Neural progenitor cell (in vitro differentiated cells): Measurements from ENCODE around the gene CDK18. TPM values are rescaled to one million over a fixed set of nuclear protein-coding genes. Genes with fewer than 3 reads are reported as not detected.

Experiments used
- DNase-seq: peaks from one replicate; pipeline ENCODE4 v3.0.0-alpha.2; 2016; ENCODE audit warnings: low spot score
- H2AFZ ChIP-seq: fragments of 200-600 bp; sonication (generic); replicated peaks from 2 replicates; pipeline ENCODE4 v1.6.1; 2016; ENCODE audit warnings: antibody characterized with exemption
- H3F3A ChIP-seq: fragments of 200-600 bp; sonication (generic); 2 replicates; pipeline ENCODE4 v1.6.1; 2016; ENCODE audit warnings: antibody characterized with exemption, low read depth
- H3K27ac ChIP-seq: fragments of 200-600 bp; sonication (generic); 2 replicates; pipeline ENCODE4 v1.5.1; 2016; ENCODE audit warnings: mild to moderate bottlenecking
- H3K27me3 ChIP-seq: fragments of 200-600 bp; sonication (generic); 2 replicates; pipeline ENCODE4 v1.6.1; 2016; ENCODE audit warnings: mild to moderate bottlenecking, moderate library complexity
- H3K36me3 ChIP-seq: fragments of 200-600 bp; sonication (generic); 2 replicates; pipeline ENCODE4 v1.5.1; 2016
- H3K4me1 ChIP-seq: fragments of 200-600 bp; sonication (generic); 2 replicates; pipeline ENCODE4 v1.6.1; 2016; ENCODE audit warnings: mixed run types
- H3K4me2 ChIP-seq: fragments of 200-600 bp; sonication (generic); 2 replicates; pipeline ENCODE4 v1.6.1; 2016
- H3K4me3 ChIP-seq: fragments of 200-600 bp; sonication (generic); 2 replicates; pipeline ENCODE4 v1.5.1; 2016
- H3K79me2 ChIP-seq: fragments of 200-600 bp; sonication (generic); 2 replicates; pipeline ENCODE4 v1.6.1; 2016; ENCODE audit warnings: low read depth
- H3K9ac ChIP-seq: fragments of 200-600 bp; sonication (generic); 2 replicates; pipeline ENCODE4 v1.6.1; 2016
- H3K9me3 ChIP-seq: fragments of 200-600 bp; sonication (generic); 2 replicates; pipeline ENCODE4 v1.5.1; 2016; ENCODE audit warnings: low read depth
- H4K20me1 ChIP-seq: fragments of 200-600 bp; sonication (generic); 2 replicates; pipeline ENCODE4 v1.6.1; 2016; ENCODE audit warnings: low read depth
- H3K27ac Mint-ChIP-seq: 3 replicates; pipeline ENCODE4 v1.8.0; 2021; ENCODE audit warnings: mixed read lengths
- H3K27me3 Mint-ChIP-seq: 2 replicates; pipeline ENCODE4 v1.8.0; 2022; ENCODE audit warnings: low read depth, mild to moderate bottlenecking, inconsistent platforms, moderate library complexity, mixed read lengths; ENCODE audit not compliant: insufficient read depth
- H3K36me3 Mint-ChIP-seq: 3 replicates; pipeline ENCODE4 v1.8.0; 2021; ENCODE audit warnings: mixed read lengths
- H3K4me1 Mint-ChIP-seq: 3 replicates; pipeline ENCODE4 v1.8.0; 2021; ENCODE audit warnings: mixed read lengths
- H3K4me3 Mint-ChIP-seq: 3 replicates; pipeline ENCODE4 v1.8.0; 2021; ENCODE audit warnings: mild to moderate bottlenecking, moderate library complexity, mixed read lengths
- H3K9me3 Mint-ChIP-seq: 3 replicates; pipeline ENCODE4 v1.8.0; 2020; ENCODE audit warnings: mixed read lengths
- CTCF ChIP-seq: fragments of 200-600 bp; sonication (generic); IDR thresholded peaks from 2 replicates; pipeline ENCODE4 v1.5.1; 2017; ENCODE audit warnings: antibody characterized with exemption, mild to moderate bottlenecking
- EZH2 ChIP-seq: fragments of 200-600 bp; sonication (generic); IDR thresholded peaks from 2 replicates; pipeline ENCODE4 v1.6.1; 2017; ENCODE audit warnings: antibody characterized with exemption, mild to moderate bottlenecking, moderate library complexity
- EZH2phosphoT487 ChIP-seq: fragments of 200-600 bp; sonication (generic); IDR thresholded peaks from 2 replicates; pipeline ENCODE4 v1.6.1; 2017; ENCODE audit warnings: antibody characterized with exemption
- total RNA-seq: library from RNA; depleted of rRNA; stranded (reverse); fragments of >200 nt; gene quantifications from 2 replicates; pipeline ENCODE4 v1.2.3, GENCODE V29; 2015; ENCODE audit warnings: low replicate concordance

CDK18 gene
- total RNA-seq, 1 donor from 2014 or later: 14.1 TPM

GRCh38 chr1:205496661-205497060 is 7.8 kb upstream of the CDK18 start:
- Histone ChIP-seq H3K27ac (no peak overlapping the region), H3F3A (no peaks in the 10 kb centered on the region), H4K20me1 (no peaks in the 10 kb centered on the region), H2AFZ (no peak overlapping the region), H3K9ac (no peak overlapping the region), H3K36me3 (no peaks in the 10 kb centered on the region), H3K79me2 (no peaks in the 10 kb centered on the region), H3K4me3 (no peak overlapping the region), H3K9me3 (no peaks in the 10 kb centered on the region), H3K27me3 (no peaks in the 10 kb centered on the region), H3K4me2 (no peak overlapping the region), H3K4me1 (peaks cover 18% of the 10 kb centered on the region)
- Mint-ChIP-seq H3K27me3 (peaks cover 21% of the 10 kb centered on the region), H3K4me3 (no peak overlapping the region), H3K4me1 (peaks cover 41% of the 10 kb centered on the region), H3K27ac (no peak overlapping the region), H3K9me3 (no peaks in the 10 kb centered on the region), H3K36me3 (no peaks in the 10 kb centered on the region)
- TF ChIP-seq EZH2phosphoT487: no peak
- TF ChIP-seq CTCF: no peak
- no peak for TF ChIP-seq EZH2
- no peak for DNase-seq

- no peaks in the 10 kb centered on the region for H3F3A ChIP-seq
- H3K79me2 ChIP-seq: no peaks in the 10 kb centered on the region
- H3K4me1 ChIP-seq: peaks cover 11% of the 10 kb centered on the region
- no peaks in the 10 kb centered on the region for H3K27me3 ChIP-seq
- peaks cover 21% of the 10 kb centered on the region for H3K27me3 Mint-ChIP-seq
- H3K27ac Mint-ChIP-seq: no peak overlapping the region
- H4K20me1 ChIP-seq: no peaks in the 10 kb centered on the region
- no peaks in the 10 kb centered on the region for H3K9me3 Mint-ChIP-seq
- no peak overlapping the region for H3K4me3 Mint-ChIP-seq
- no peaks in the 10 kb centered on the region for H3K36me3 ChIP-seq
- TF ChIP-seq CTCF (no peak), EZH2 (no peak), EZH2phosphoT487 (no peak)
- H3K4me3 ChIP-seq: no peak overlapping the region
- no peak overlapping the region for H3K9ac ChIP-seq
- no peak overlapping the region for H3K4me2 ChIP-seq
- no peak overlapping the region for H2AFZ ChIP-seq
- no peak overlapping the region for H3K27ac ChIP-seq
- H3K4me1 Mint-ChIP-seq: peaks cover 39% of the 10 kb centered on the region
- no peak for DNase-seq
- no peaks in the 10 kb centered on the region for H3K9me3 ChIP-seq
- no peaks in the 10 kb centered on the region for H3K36me3 Mint-ChIP-seq
Measured at GRCh38 chr1:205497351-205497750, 7.1 kb upstream of the CDK18 start.

- Histone ChIP-seq H3F3A (peaks cover 15% of the 10 kb centered on the region), H3K79me2 (no peaks in the 10 kb centered on the region), H2AFZ (no peak overlapping the region), H3K36me3 (no peaks in the 10 kb centered on the region), H3K4me1 (peaks cover 19% of the 10 kb centered on the region), H3K27me3 (no peaks in the 10 kb centered on the region), H3K9ac (no peak overlapping the region), H3K27ac (no peak overlapping the region), H3K4me2 (no peak overlapping the region), H3K4me3 (no peak overlapping the region), H4K20me1 (no peaks in the 10 kb centered on the region), H3K9me3 (no peaks in the 10 kb centered on the region)
- Mint-ChIP-seq H3K36me3 (no peaks in the 10 kb centered on the region), H3K9me3 (no peaks in the 10 kb centered on the region), H3K4me1 (peaks cover 41% of the 10 kb centered on the region), H3K27me3 (peaks cover 16% of the 10 kb centered on the region), H3K4me3 (no peak overlapping the region), H3K27ac (no peak overlapping the region)
- no peak for DNase-seq
- TF ChIP-seq CTCF (no peak), EZH2 (no peak), EZH2phosphoT487 (no peak)
Measured at GRCh38 chr1:205499789-205500188, 4.7 kb upstream of the CDK18 start.
